Adipocyte (in vitro differentiated cells): ENCODE results near the gene GOSR1.
A peak's percentile ranks its signal among the peaks of the same experiment; 100 is the strongest.
"Not testable (repeated sequence)": the region's sequence is repeated elsewhere in the genome, so short reads cannot be mapped to it uniquely, and the experiment has no call there.

Experiments
- DNase-seq: peaks from one replicate; pipeline ENCODE4 v3.0.0-alpha.2; 2015; ENCODE audit warnings: low read depth
- H3K27me3 ChIP-seq: replicated peaks from 2 replicates; pipeline ENCODE4 v1.7.0; 2013; ENCODE audit warnings: mild to moderate bottlenecking, low read length, moderate library complexity; ENCODE audit not compliant: control insufficient read depth, insufficient read depth
- H3K36me3 ChIP-seq: 2 replicates; pipeline ENCODE4 v1.7.0; 2013; ENCODE audit warnings: low read length, mild to moderate bottlenecking, moderate library complexity; ENCODE audit not compliant: control insufficient read depth, insufficient read depth, severe bottlenecking
- H3K4me1 ChIP-seq: 2 replicates; pipeline ENCODE4 v1.7.0; 2013; ENCODE audit warnings: mild to moderate bottlenecking, low read length, moderate library complexity; ENCODE audit not compliant: control insufficient read depth, insufficient read depth
- H3K4me3 ChIP-seq: 2 replicates; pipeline ENCODE4 v1.7.0; 2013; ENCODE audit warnings: mild to moderate bottlenecking, low read length, moderate library complexity
- H3K9ac ChIP-seq: 2 replicates; pipeline ENCODE4 v1.7.0; 2013; ENCODE audit warnings: mild to moderate bottlenecking, low read length, moderate library complexity
- H3K9me3 ChIP-seq: 2 replicates; pipeline ENCODE4 v1.7.0; 2013; ENCODE audit warnings: mild to moderate bottlenecking, low read length, moderate library complexity; ENCODE audit not compliant: control insufficient read depth

The GOSR1 gene

DNA sequence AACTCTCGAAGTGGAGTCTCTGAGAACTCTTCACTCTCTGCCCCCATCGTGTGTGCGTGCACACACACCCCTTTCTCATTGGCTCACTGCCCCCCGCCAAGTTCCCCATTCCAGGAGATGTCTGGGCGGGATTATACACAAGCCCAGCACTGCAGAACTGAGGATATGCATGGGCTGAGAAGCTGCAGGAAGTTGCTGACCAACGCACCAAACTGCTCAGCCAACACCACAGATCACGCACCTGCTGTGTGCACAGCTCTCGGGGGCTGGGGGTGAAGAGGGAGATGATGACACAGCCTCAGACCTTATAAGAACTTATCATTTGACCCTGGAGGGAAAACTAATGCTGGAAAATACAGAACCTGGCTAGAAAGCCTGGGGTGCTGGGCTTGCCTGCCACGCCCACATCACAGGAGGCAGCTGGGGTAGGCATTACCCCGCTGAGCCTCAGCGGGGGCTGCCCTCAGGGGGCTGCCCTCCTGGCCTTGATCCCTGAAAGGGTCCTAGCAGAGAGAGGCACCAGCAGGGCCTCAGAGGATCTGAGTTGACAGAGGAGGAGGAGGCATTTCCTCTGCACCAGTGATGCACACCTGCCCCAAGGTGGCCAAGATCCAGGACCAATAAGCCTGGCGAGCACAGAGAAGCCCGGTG, 87.3 kb downstream of the GOSR1 start:
- not testable (repeated sequence) for H3K27me3 ChIP-seq, DNase-seq, H3K36me3 ChIP-seq, H3K9ac ChIP-seq, H3K4me1 ChIP-seq, H3K4me3 ChIP-seq, H3K9me3 ChIP-seq

DNA sequence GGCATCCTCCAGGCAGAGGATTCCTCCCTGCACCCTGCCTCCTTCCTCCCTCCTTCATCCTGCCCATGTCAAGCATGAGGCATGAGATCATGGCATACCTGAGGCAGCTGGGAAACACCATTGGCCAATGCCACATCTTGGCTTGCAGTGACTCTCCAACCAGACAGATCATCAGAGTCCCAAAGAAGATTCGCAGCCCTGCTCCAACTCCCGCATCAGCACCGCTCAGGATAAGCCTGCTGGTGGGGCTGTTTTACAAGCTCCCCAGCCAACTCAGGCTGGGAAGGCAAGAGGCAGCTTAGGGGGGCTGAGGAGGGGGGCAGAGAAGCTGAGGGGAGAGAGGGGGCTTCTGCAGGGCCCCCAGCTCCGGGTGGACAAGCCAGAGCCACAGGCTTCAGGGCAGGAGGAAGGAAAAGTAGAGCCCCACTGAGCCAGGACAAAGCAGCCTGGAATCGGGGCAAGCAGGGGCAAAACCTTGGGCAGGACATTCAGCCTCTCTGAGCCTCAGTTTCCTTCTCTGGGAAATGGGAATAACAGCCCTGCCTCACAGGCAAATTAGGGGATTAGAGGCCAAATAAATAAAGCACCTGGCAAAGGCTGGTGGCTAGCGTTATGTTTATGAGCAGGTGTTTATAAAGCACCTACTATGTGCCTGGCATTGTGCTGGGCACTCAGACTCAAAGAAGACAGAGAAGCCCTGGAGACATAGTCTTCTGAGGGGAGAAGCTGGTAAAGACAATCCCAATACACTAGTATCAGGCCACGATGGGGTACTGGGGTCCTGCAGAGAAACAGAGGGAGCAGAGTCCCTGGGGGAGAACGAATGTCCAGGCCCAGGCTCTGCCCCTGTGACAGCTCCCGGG, 88.1 kb downstream of the GOSR1 start:
- Histone ChIP-seq H3K4me1 (no peaks in the 10 kb centered on the region), H3K9ac (no peak overlapping the region), H3K4me3 (no peak overlapping the region), H3K9me3 (no peaks in the 10 kb centered on the region), H3K36me3 (no peaks in the 10 kb centered on the region), H3K27me3 (peaks cover 10% of the 10 kb centered on the region)
- DNase-seq = no peak

DNA sequence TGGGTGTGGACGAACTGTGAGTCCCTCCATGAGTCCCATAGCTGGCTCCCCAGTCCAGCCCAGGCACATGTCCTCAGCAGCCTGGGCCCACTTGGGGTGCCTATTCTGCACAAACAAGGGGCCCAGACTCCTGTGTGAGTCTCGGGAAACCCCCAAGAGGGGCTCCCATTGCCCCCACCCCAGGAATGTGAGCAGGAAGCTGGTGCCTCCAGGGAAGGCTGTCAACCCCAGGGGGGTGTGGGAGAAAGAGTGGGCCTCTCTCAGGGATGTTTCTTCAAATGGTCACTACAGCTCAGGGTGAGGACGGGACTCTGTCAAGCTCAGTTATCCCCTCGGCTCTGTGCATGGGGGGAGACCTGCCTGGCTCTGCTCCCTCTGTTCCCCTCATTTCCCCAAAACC, 88.9 kb downstream of the GOSR1 start:
- not testable (repeated sequence) for H3K36me3 ChIP-seq, H3K4me3 ChIP-seq, H3K27me3 ChIP-seq, DNase-seq, H3K4me1 ChIP-seq, H3K9ac ChIP-seq, H3K9me3 ChIP-seq

DNA sequence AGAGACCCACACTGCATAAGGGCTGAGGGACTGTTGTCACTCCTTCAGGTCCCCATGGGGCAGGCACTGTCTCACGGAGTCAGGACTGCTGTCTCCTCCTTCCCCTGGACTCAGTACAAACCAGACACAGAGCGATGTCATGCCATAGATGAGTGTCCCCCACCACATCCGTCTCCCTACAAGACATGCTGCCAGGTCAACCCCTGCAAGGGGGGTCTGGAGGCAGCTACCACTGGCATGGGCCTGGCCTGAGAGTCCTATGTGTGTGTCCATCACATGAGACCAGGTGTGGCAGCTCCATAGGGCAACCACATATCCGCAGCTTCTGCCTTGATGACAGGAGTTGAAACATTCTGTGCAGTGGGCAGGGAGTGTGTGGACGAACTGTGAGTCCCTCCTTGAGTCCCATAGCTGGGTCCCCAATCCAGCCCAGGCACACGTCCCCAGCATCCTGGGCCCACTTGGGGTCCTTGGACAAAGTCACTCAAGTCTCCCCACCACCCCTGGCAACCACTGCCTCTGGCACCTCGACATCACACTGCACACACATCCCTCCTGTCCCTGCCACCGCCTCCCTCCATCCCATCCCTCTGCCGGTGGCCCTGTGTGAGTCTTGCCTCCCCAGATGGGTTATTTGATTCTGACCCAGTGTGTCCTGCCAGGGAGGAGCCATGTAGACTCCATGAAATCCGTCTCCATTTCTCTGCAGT, 89.5 kb downstream of the GOSR1 start:
- not testable (repeated sequence) for H3K9me3 ChIP-seq, H3K27me3 ChIP-seq, H3K9ac ChIP-seq, H3K4me3 ChIP-seq, H3K4me1 ChIP-seq, H3K36me3 ChIP-seq, DNase-seq

DNA sequence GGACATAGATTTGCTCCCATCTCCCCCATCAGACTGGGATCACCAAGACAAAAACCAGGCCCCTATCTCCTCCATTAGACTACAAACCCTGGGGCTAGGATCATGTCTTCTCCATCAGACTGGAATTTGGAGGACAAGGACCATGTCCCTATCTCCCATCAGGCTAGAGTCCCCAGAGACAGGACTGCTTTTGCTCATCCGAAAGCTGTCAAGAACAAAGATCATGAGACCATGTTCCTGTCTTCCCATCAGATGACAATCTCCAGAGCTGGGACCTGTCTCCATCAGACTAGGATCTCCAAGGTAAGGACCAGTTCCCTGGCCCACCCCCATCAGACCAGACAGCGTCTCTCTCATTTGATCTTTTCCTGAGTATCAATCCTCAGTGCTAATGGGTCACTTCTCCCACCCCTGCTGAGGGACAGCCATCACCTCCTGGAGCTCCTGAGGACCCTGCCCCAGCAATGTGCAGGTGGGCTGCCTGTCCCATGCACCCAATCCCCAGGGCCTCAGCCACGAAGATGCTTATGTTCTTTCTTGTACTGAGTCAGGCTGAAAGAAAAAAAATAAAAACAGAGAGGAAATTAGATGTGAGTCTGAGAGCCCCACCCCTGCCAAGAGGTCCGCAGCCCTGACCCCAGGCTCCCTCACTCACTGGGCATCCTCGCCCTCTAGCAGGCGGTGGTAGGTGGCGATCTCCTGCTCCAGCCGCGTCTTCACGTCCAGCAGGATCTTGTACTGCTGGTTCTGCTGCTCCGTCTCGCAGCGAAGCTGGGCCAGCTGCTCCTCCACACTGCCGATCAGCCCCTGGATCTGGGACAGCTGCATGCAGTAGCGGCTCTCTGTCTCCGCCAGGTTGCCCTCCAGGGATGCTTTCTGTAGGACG, 90.3 kb downstream of the GOSR1 start:
- H3K4me3 ChIP-seq = no peak overlapping the region
- H3K27me3 ChIP-seq = peaks cover 10% of the 10 kb centered on the region
- H3K36me3 ChIP-seq = no peaks in the 10 kb centered on the region
- no peak overlapping the region for H3K9ac ChIP-seq
- DNase-seq = no peak
- H3K9me3 ChIP-seq = no peaks in the 10 kb centered on the region
- H3K4me1 ChIP-seq = no peaks in the 10 kb centered on the region

DNA sequence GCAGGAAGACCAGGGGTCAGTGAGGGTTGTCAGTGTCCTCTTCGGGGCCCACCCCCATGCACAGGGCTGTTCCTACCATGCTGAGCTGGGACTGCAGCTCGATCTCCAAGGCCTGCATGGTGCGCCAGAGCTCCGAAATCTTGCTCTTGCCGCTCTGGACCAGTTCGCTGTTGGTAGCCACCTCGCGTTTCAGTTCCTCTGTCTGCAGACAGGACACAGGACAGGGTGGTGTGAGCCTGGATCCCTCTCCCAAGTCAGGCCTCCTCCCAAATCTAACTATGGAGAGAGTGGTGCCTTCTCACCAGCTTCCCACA, 90.9 kb downstream of the GOSR1 start:
- H3K4me3 ChIP-seq = no peak overlapping the region
- H3K36me3 ChIP-seq = no peaks in the 10 kb centered on the region
- peaks cover 10% of the 10 kb centered on the region for H3K27me3 ChIP-seq
- no peaks in the 10 kb centered on the region for H3K9me3 ChIP-seq
- DNase-seq = no peak
- no peaks in the 10 kb centered on the region for H3K4me1 ChIP-seq
- no peak overlapping the region for H3K9ac ChIP-seq

DNA sequence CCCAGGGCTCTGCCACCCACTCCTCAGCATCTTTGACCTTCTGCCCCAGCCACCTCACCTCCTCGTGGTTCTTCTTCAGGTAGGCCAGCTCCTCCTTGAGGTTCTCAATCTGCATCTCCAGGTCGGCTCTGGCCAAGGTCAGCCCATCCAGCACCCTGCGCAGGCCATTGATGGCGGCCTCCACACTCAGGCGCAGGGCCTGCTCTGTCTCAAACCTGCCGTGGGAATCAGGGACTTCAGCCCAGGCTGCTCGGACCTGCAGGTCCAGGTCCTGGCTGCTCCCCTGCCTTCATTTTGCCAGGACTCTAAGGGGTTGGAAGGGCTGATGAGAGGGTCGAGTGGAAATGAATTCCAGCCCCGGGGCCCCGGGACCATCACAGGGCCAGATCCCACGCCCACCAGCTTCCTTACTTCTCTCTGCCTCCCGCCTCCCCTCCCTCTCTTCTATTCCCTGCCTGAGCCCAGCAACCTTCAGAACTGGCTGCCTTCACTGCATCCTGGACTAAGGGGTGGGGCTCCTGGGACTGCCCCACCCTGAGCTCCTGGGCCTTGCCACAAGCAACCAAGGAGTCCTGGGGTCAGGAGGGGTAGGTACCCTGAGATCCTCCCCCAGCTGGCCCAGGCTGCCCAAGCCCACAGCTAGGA, 92.4 kb downstream of the GOSR1 start:
- H3K4me3 ChIP-seq, DNase-seq, H3K36me3 ChIP-seq, H3K9me3 ChIP-seq, H3K27me3 ChIP-seq, H3K4me1 ChIP-seq, H3K9ac ChIP-seq: not testable (repeated sequence)

DNA sequence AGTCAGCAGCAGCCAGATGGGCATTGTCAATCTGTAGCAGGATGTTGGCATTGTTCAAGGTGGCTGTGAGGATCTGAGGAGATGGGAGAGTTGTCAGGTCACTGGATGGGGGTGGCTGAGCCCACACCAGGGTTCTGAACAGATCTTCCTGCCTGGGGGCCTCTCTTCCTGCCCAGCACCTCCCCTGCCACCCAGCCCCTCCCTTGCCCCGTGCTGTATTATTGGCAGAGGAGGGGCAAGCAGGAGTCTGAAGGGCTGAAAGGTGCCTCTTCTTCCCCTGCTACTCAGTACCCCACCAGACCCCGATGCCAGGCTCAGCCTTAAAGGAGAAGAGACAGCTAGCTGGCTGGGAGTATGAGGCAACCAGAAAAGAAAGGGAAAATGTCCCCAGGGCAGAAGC, 93.0 kb downstream of the GOSR1 start:
- DNase-seq = peak; percentile 6
- Histone ChIP-seq H3K36me3 (no peaks in the 10 kb centered on the region), H3K9me3 (no peaks in the 10 kb centered on the region), H3K9ac (no peak overlapping the region), H3K4me1 (no peaks in the 10 kb centered on the region), H3K27me3 (peaks cover 10% of the 10 kb centered on the region), H3K4me3 (no peak overlapping the region)

DNA sequence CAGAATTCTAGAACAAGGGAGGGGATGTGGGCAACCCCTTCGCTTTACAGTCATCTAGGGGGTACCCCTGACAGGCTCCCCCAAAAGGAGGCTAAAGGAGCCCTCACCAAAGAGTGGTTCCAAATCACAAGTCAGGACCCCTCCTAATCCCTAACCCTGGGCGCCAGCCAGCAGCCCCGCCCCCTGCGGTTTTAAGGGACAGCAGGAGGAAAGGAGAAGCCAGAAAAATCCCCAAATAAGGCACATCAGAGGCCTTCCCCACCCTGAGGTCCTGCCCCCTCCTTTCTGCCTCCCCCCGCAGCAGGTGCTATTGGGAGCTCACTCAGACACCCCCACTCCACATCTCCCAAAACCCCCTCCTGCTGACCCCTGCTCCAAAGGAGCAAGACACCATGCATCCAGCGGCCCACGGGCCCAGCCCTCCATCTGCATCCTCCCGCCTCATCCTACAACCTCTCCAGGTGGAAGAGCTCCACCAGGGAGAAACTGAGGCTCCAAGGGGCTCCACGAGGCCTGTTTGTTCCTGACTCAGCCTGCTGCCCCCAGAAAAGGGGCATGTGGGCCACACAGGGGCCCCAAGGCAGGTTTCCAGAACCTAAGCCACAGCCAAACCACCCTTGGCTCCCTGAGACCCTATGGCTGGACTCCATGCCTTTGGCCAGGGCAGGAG, 93.5 kb downstream of the GOSR1 start:
- DNase-seq = no peak

DNA sequence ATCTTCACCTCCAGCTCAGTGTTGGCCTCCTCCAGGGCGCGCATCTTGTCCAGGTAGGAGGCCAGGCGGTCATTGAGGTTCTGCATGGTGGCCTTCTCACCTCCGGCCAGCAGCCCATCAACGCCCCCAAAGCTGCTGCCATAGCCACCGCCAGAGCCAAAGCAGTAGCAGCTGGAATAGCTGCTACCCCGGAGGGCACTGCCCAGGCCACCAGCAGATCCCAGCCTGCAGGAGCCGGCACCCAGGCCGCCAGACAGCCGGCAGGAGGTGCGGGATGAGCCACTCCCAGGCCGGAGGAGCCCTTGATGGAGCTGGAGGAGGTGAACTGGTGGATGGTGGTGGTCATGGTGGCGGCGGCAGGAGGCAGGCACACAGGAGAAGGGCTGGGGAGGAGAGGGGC, 94.2 kb downstream of the GOSR1 start:
- not testable (repeated sequence) for H3K36me3 ChIP-seq, H3K4me3 ChIP-seq, DNase-seq, H3K9me3 ChIP-seq, H3K9ac ChIP-seq, H3K27me3 ChIP-seq, H3K4me1 ChIP-seq

More for the DNA sequence above, 93.5 kb downstream of the GOSR1 start:
- Histone ChIP-seq H3K9ac (no peak overlapping the region), H3K4me1 (no peaks in the 10 kb centered on the region), H3K36me3 (no peaks in the 10 kb centered on the region), H3K27me3 (peaks cover 5% of the 10 kb centered on the region), H3K4me3 (no peak overlapping the region), H3K9me3 (no peaks in the 10 kb centered on the region)
